ENCODE measurements around the gene SH3PXD2B.

Gene SH3PXD2B

DNA sequence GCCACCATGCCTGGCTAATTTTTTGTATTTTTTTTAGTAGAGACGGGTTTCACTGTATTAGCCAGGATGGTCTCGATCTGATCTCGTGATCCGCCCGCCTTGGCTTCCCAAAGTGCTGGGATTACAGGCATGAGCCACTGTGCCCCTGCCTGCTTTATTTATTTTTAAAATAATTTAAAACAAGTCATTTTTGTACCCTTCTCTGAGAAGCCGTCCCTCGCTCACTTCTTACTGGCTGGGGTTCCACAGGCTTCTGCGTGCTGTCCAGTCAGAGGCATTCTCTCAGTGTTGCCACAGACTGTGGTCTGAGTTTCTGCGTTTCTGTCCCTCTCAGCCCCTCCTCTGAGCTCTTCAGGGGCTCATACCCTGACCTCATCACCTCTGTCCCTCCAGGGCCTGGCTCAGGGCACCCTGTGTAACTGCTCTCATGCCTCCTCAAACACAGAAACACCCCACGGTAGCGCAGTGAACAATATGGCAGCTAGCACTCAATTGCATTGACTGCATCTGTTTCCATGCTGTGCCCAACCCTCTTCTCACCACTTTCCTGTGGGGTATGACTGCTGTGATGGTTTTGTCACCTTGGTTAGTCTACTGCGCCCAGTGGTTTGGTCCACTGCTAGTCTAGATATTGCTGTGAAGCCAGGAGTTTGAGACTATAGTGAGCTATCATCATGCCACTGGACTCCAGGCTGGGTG, 44.3 kb upstream of the SH3PXD2B start:
- no peak overlapping the region for H3K27ac Mint-ChIP-seq
- H3K4me1 Mint-ChIP-seq: peaks cover 11% of the 10 kb centered on the region
- TF ChIP-seq, protein P1, sequence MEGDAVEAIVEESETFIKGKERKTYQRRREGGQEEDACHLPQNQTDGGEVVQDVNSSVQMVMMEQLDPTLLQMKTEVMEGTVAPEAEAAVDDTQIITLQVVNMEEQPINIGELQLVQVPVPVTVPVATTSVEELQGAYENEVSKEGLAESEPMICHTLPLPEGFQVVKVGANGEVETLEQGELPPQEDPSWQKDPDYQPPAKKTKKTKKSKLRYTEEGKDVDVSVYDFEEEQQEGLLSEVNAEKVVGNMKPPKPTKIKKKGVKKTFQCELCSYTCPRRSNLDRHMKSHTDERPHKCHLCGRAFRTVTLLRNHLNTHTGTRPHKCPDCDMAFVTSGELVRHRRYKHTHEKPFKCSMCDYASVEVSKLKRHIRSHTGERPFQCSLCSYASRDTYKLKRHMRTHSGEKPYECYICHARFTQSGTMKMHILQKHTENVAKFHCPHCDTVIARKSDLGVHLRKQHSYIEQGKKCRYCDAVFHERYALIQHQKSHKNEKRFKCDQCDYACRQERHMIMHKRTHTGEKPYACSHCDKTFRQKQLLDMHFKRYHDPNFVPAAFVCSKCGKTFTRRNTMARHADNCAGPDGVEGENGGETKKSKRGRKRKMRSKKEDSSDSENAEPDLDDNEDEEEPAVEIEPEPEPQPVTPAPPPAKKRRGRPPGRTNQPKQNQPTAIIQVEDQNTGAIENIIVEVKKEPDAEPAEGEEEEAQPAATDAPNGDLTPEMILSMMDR (IDR thresholded peaks at IDR 0.05; ENCODE audit: unreplicated experiment in 3 of 3): no peak
- H3K9me3 Mint-ChIP-seq: no peaks in the 10 kb centered on the region
- H3K4me3 Mint-ChIP-seq: no peak overlapping the region
- peaks cover 5% of the 10 kb centered on the region for H3K36me3 Mint-ChIP-seq (ENCODE audit: low read depth)
- peaks cover 23% of the 10 kb centered on the region for H3K27me3 Mint-ChIP-seq (ENCODE audit: low read depth)

DNA sequence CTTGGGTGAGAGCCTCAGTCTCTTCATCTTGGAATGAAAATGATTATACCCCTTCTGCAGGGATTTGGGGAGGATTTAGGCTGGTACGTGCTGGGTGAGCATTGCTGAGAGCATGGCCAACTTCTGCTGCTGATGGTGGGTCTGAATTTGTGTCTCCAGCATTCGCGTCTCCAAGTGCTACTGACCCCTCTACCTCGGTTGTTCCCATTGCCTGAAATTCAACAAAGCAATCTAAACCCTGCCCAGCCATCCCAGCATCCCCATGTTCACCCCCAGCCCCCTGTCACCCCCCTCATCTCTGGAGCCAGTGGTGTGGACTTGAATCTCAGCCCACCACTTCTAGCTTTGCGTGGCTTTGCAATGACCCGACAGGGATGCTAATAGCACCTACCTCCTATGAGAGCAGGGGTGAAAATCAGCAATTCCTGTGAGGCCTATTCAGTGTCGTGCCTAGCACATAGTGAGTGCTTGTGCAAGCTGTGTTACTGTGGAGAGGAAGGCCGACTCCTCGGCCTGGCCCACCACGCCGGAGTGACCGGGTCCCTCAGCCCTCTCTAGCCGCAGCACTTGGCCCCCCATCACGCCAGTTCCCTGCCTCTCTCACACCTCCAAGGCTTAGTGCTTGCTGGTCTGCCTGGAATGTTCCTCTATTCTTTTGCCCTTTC, 43.4 kb upstream of the SH3PXD2B start:
- Mint-ChIP-seq H3K4me3 (no peak overlapping the region), H3K9me3 (no peaks in the 10 kb centered on the region), H3K27me3 (ENCODE audit: low read depth) (peaks cover 27% of the 10 kb centered on the region), H3K36me3 (ENCODE audit: low read depth) (peaks cover 5% of the 10 kb centered on the region), H3K4me1 (peaks cover 8% of the 10 kb centered on the region), H3K27ac (no peak overlapping the region)
- TF ChIP-seq, protein P1 (IDR thresholded peaks at IDR 0.05; ENCODE audit: unreplicated experiment in 3 of 3): no peak

DNA sequence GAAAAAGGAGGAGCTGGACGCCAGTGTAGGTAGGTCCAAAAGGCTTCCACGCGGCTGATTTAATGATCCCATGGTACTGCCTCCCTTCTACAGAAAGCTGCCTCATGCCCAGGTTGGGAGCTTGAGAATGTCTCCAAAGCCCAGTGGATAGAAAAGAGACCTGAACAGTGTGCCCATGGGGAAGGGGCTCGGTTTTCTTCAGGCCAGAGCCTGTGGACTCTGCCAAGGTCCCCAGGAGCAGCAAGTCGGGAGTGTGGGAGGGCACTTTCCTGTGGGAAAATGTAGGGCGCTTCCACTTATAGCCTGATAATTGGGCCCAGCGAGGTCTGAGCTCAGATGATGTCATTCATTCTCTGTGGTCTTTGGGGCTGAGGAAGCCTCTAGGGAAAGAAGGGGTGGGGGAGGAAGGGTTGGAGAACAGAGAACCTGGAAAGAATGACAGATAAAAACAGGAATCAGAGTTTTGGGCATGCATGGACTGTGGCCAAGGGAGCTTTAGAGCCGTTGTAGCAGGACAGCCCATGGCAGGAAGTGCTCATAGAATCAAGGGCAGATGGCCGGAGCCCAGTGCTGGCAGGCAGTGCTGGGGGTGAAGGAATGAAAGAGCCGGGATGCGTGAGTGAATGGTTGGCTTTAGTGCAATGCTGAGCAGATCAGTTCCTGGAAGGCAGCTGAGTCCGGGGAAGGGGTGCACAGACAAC, 42.5 kb upstream of the SH3PXD2B start:
- Mint-ChIP-seq H3K27me3 (ENCODE audit: low read depth) (peaks cover 27% of the 10 kb centered on the region), H3K9me3 (no peaks in the 10 kb centered on the region), H3K4me3 (no peak overlapping the region), H3K36me3 (ENCODE audit: low read depth) (peaks cover 5% of the 10 kb centered on the region), H3K27ac (peak overlapping the region in 1 of 3 experiments; percentile 54), H3K4me1 (peaks cover 8% of the 10 kb centered on the region)
- TF ChIP-seq, protein P1 (IDR thresholded peaks at IDR 0.05; ENCODE audit: unreplicated experiment in 3 of 3): no peak

DNA sequence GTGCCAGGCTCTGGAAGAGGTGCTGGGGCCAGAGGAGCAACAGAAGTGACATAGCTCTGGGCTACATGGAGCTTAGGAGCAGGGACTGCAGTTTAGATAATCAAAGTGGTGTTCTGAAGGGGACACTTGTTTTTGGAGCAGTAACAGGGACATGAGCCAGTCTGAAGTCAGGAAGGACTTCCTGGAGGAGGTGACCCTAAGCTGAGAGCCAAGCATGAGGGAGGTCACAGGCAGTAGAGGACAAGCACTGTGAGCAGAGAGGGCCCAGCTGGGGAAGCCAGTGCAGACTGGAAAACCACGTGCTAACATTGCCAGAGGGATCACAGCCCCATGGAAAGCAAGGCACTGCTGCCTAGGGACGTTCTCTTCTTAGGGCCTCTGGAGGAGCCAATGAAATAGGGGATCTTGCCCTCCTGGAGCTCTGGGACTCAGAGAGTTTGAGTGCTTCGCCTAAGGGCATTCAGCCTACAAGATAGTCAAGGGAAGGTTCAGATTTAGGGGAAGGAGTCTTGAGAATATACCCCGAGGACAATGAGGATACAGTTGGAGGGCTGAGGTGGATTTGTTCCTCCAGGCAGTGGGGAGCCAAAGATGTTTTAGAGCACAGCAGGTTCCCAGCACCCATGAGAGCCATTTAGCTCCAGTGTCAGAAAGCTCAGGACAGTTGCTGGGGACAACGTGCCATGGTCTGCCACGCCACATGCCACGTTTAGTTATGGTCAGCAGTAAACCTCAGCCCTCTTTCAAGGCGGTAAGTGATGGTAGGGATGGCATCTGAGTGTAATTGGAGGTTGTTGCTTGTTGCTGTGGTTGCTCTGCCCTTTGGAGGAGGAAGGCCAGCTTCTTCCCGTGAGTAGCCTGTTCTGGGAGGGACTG, 40.5 kb upstream of the SH3PXD2B start:
- Mint-ChIP-seq H3K9me3 (no peaks in the 10 kb centered on the region), H3K27me3 (ENCODE audit: low read depth) (peaks cover 30% of the 10 kb centered on the region), H3K36me3 (ENCODE audit: low read depth) (peaks cover 5% of the 10 kb centered on the region), H3K27ac (no peak overlapping the region), H3K4me1 (peaks cover 8% of the 10 kb centered on the region), H3K4me3 (no peak overlapping the region)
- TF ChIP-seq, protein P1 (IDR thresholded peaks at IDR 0.05; ENCODE audit: unreplicated experiment in 3 of 3): no peak

DNA sequence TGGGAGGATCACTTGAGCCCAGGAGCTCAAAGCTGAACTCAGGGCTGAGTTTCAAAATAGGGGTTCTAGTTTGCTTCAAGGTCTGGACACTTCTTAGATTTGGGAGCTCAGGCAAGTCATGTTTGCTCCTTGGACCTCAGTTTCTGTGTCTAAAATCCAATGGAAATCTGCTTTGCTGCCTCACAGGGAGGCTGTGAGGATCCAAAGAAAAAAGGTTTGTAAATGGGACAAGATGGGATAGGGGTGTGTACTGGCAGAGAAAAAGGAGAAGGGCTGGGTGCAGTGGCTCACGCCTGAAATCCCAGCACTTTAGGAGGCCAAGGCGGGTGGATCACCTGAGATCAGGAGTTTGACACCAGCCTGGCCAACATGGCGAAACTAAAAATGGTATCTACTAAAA, 39.6 kb upstream of the SH3PXD2B start:
- Mint-ChIP-seq H3K36me3 (ENCODE audit: low read depth) (peaks cover 5% of the 10 kb centered on the region), H3K9me3 (no peaks in the 10 kb centered on the region), H3K27me3 (ENCODE audit: low read depth) (peaks cover 27% of the 10 kb centered on the region), H3K4me3 (no peak overlapping the region), H3K4me1 (peaks cover 8% of the 10 kb centered on the region), H3K27ac (peak overlapping the region in 1 of 3 experiments; percentile 62)
- TF ChIP-seq, protein P1 (IDR thresholded peaks at IDR 0.05; ENCODE audit: unreplicated experiment in 3 of 3): no peak

Measured in nephron (organoid).